VCaP (cell line): Measurements from ENCODE around the gene BTD.

Experiments
- H3K27ac ChIP-seq: fragments of 450-650 bp; 2 replicates; pipeline ENCODE4 v1.5.1; 2017
- TF ChIP-seq, protein P1 (sequence below): fragments of 450-650 bp; conservative IDR thresholded peaks from 2 replicates; pipeline ENCODE4 v1.5.1; 2017; ENCODE audit warnings: mild to moderate bottlenecking, moderate library complexity

BTD gene, protein sequence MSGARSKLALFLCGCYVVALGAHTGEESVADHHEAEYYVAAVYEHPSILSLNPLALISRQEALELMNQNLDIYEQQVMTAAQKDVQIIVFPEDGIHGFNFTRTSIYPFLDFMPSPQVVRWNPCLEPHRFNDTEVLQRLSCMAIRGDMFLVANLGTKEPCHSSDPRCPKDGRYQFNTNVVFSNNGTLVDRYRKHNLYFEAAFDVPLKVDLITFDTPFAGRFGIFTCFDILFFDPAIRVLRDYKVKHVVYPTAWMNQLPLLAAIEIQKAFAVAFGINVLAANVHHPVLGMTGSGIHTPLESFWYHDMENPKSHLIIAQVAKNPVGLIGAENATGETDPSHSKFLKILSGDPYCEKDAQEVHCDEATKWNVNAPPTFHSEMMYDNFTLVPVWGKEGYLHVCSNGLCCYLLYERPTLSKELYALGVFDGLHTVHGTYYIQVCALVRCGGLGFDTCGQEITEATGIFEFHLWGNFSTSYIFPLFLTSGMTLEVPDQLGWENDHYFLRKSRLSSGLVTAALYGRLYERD

DNA sequence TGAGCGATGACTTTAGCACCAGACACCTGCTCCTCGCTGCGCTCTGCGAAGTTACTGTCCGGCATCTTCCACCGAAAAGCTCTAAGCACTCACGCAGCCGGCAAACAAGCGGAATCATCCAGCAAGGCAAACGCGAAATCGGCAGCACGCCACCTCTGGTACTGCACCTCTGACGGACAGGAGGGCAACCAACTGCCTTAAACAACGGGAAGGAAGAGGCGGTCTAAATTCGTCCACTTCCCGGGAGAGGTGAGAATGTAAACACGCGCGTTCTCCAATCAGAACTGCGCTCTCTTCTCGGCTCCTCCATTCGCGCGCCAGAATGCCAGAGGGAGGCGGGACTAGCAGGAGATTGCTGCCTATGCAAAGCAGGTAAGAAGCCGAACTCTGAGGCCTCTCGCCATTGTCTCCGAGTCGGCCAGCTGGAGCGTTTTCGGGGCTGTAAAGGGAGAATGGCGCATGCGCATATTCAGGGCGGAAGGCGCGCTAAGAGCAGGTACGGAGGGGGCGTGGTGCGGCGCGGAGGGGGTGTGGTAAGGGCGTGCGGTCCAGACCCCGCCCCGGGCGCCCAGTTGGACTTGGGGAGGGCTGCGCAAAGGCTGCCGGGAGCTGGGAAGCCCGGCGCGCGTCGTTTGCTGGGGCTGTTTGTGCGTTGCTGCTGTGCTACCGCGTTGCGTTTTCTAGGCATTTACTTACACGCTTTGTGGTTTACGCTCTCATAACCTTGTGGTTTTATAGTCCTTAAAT is at the start of gene BTD, which contains the start of gene HACL1:
TSS of gene BTD (plus strand) at position 347 of the 747 bp plus-strand sequence. CDS start 33,695 bp downstream, outside the sequence.
TSS of gene HACL1 (minus strand) at position 171 of the 747 bp plus-strand sequence. CDS start at position 65, 106 bp downstream.
- TF ChIP-seq, protein P1, sequence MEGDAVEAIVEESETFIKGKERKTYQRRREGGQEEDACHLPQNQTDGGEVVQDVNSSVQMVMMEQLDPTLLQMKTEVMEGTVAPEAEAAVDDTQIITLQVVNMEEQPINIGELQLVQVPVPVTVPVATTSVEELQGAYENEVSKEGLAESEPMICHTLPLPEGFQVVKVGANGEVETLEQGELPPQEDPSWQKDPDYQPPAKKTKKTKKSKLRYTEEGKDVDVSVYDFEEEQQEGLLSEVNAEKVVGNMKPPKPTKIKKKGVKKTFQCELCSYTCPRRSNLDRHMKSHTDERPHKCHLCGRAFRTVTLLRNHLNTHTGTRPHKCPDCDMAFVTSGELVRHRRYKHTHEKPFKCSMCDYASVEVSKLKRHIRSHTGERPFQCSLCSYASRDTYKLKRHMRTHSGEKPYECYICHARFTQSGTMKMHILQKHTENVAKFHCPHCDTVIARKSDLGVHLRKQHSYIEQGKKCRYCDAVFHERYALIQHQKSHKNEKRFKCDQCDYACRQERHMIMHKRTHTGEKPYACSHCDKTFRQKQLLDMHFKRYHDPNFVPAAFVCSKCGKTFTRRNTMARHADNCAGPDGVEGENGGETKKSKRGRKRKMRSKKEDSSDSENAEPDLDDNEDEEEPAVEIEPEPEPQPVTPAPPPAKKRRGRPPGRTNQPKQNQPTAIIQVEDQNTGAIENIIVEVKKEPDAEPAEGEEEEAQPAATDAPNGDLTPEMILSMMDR: 0 out of 2 replicates have a peak, but pooled peaks have one; percentile 14
- H3K27ac ChIP-seq: peak within 1 kb of the TSS; percentile 96

DNA sequence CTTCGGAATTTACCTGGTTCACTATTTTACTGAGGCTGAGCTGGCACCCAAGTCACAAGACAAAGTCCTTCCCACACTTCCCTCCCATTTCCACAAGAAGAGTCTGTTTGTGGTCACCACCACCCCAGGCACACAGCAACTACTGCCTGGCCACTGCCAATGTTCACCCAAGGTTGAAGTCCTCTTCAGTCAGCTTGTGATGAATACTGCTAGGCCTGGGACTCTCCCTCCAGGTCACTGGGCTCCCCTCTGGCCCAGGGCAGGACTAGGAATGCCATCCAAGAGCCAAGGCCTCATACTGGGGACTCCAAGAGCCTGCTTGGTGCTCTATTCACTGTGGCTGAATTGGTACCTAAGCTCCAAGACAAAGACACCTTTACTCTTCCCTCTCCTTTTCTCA is 49.6 kb upstream of the BTD start:
- TF ChIP-seq, protein P1: no peak

DNA sequence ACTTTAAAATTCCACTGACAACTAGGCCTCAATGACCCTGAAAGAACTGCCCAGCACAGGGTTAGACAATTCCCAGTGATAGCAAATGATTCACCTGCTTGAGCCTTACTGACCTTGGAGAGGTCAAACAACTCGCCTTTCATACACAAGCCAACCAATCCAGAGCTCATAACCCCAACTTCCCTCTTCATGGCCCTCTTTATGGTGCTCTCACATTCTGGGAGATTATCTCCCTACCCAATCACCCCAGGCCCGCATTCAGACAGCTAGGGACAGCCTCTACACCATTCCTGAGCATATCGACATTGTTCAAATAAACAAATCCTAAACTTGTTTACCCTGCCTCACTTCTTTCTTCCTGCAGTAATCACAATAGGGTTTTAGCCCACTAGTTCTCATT is 47.8 kb upstream of the BTD start:
- no peak overlapping the region for H3K27ac ChIP-seq
- TF ChIP-seq, protein P1: no peak

More for the DNA sequence above, 49.6 kb upstream of the BTD start:
- H3K27ac ChIP-seq: no peak overlapping the region

DNA sequence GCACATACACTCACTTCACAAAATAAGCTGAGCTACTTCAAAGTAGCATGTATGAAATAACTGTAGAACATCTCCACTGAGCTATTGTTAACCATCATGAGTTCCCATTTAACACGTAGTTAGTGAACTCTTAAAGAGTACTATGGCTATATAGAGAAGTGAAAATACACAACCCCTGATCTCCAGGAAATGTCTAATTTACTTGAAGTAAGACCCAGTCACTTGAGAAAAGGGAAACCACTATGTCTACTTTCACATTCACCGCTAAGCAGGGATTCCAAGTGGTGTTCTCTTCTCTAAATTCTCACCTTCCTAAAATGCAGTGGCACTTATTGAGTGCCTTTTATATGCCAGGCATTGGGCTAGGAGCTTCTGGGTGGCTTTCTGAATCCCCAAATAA is 45.0 kb upstream of the BTD start:
- H3K27ac ChIP-seq: no peak overlapping the region
- TF ChIP-seq, protein P1: no peak

DNA sequence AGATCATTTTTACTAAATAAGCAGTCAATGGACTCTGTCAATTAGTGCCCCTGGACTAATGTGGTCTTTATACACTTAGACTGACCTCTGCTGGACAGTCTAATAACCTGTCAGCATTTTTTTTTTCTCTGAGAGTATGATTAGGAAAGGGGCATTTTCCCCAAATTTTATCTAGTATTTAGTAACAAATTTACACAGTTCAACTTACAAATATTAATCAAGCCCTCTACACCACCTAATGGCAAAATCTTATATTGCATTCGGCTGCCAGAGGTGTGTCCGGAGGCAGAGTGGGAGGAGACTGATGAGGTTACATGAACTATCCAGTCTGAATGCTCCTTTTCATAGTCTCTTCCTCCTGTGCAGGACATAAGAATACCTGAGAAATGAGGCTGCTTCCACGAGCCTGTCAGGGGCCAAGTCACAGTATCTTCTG is 44.0 kb upstream of the BTD start:
- H3K27ac ChIP-seq: 0 out of 2 replicates have a peak overlapping the region, but pooled peaks have one; percentile 8
- TF ChIP-seq, protein P1: peak; percentile 85

DNA sequence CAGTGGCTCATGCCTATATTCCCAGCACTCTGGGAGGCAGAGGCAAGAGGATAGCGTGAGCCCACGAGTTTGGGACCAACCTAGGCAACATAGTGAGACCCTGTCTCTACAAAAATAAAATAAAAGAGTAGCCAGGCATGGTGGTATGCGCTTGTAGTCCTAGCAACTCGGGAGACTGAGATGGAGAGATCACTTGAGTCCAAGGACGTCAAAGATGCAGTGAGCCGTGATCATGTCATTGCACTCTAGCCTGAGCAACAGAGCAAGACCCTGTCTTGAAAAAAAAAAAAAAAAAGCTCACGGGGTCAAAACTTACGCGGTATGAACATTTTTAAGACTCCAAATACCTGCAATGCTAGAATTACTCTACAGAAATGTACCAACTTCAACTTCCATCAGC is 43.0 kb upstream of the BTD start:
- no peak overlapping the region for H3K27ac ChIP-seq
- TF ChIP-seq, protein P1: no peak

DNA sequence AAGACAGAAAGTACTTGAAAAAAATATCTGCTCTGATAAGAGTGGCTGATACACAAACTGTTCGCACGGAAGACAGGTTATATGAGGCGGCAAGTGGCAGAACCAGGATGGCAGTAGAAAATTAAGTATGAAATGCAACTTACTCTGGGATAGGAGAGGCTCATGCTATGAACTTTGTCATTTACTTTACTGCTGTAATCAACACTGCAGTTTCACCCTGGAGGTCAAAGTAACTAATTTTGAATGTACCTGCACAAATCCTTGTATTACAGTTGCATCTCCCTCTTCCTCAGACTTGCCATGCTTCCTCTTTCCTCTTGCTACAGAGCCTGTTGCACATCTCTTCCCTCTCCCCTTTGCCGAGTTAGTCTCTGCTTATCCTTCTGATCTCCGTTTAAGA is 39.0 kb upstream of the BTD start:
- TF ChIP-seq, protein P1: no peak
- H3K27ac ChIP-seq: no peak overlapping the region
